IPS DF 6.9 (cell line): ENCODE results near the gene DISP1.

Experiments used
- DNase-seq: peaks from one replicate; pipeline ENCODE4 v3.0.0-alpha.2; 2013; ENCODE audit warnings: low read depth, low spot score
- H3K27ac ChIP-seq: one replicate; pipeline ENCODE4 v1.5.1; 2013; ENCODE audit warnings: low read length, control low read depth
- H3K27me3 ChIP-seq: 2 replicates; pipeline ENCODE4 v1.6.1; 2013; ENCODE audit warnings: mild to moderate bottlenecking, low read length; ENCODE audit not compliant: control insufficient read depth, insufficient read depth
- H3K36me3 ChIP-seq: 2 replicates; pipeline ENCODE4 v1.6.1; 2013; ENCODE audit warnings: low read length; ENCODE audit not compliant: control insufficient read depth, insufficient read depth
- H3K4me1 ChIP-seq: 2 replicates; pipeline ENCODE4 v1.6.1; 2013; ENCODE audit warnings: low read length; ENCODE audit not compliant: control insufficient read depth, insufficient read depth
- H3K4me3 ChIP-seq: 2 replicates; pipeline ENCODE4 v1.5.1; 2013; ENCODE audit warnings: mild to moderate bottlenecking, low read length
- H3K9me3 ChIP-seq: 2 replicates; pipeline ENCODE4 v1.6.1; 2013; ENCODE audit warnings: low read length, inconsistent platforms; ENCODE audit not compliant: control insufficient read depth, insufficient read depth
- WGBS: extraction: QIAGEN DNeasy Blood & Tissue Kit; methylation state at CpG from one replicate; pipeline ENCODE4 v1.1.7; 2013; ENCODE audit warnings: mixed read lengths, missing lambda C conversion rate; ENCODE audit not compliant: insufficient read length, insufficient coverage; 5-methylcytosine and 5-hydroxymethylcytosine counted together

DISP1 gene

DNA sequence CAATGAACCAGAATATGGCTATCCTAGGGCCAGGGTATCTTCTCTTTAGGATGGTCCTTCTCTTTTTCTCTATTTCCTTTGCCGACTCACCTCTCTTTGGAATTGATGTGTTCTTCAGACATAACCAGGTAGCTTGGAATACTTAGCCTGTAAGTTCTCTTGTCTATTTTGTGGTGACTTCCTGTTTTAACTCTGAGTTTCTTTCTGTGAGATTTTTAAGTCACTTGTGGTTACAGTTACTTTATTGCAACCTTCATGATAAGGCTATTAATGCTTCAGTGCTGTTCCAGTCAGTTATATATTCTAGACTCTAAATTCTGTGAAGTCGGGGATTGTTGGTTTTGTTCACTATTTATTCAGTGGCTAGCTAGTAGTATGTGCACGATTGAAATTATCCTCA lies 46.2 kb downstream of the DISP1 start:
- no peak for DNase-seq
- no peaks in the 10 kb centered on the region for H3K36me3 ChIP-seq
- H3K4me1 ChIP-seq = no peaks in the 10 kb centered on the region
- H3K9me3 ChIP-seq = no peaks in the 10 kb centered on the region
- H3K27ac ChIP-seq = no peak overlapping the region
- no peaks in the 10 kb centered on the region for H3K27me3 ChIP-seq
- H3K4me3 ChIP-seq = no peak overlapping the region
- no CpG with 5 or more reads among the region's 3 CpGs for WGBS
